ENCODE measurements around the gene B3GLCT.

The B3GLCT gene

GRCh38 chr13:31224963-31225559, 25.3 kb downstream of the B3GLCT start:
- Histone ChIP-seq H3K18ac (ENCODE audit: low read length) (no peak overlapping the region), H2AFZ (ENCODE audit: low read length) (no peak overlapping the region), H2BK120ac (ENCODE audit: low read depth, low read length) (no peak overlapping the region), H3K9me3 (replicated peaks in 1 of 2; ENCODE audit: control insufficient read depth in 2 of 2, insufficient read depth in 1 of 2, low read depth in 1 of 2, low read length in 2 of 2) (no peaks in the 10 kb centered on the region), H3K4ac (ENCODE audit: low read length) (no peak overlapping the region), H3K23ac (ENCODE audit: low read depth, low read length, poor library complexity) (no peak overlapping the region), H3K14ac (ENCODE audit: low read length) (no peak overlapping the region), H3K4me3 (ENCODE audit: low read length in 2 of 2) (no peak overlapping the region), H3K4me2 (ENCODE audit: insufficient read depth, low read length, poor library complexity, severe bottlenecking) (no peak overlapping the region), H3K36me3 (replicated peaks in 1 of 2; ENCODE audit: control insufficient read depth in 2 of 2, insufficient read depth in 2 of 2, low read length in 2 of 2) (peaks cover 0 to 3% of the 10 kb centered on the region in 2 donors), H3K27me3 (ENCODE audit: control insufficient read depth in 3 of 3, insufficient read depth in 3 of 3, low read depth in 1 of 3, low read length in 3 of 3) (no peaks in the 10 kb centered on the region), H3K9ac (ENCODE audit: low read depth, low read length, poor library complexity) (no peak overlapping the region), H2BK15ac (ENCODE audit: low read length) (no peak overlapping the region), H4K91ac (ENCODE audit: low read depth, low read length, poor library complexity) (no peak overlapping the region), H3K79me1 (ENCODE audit: low read depth, low read length) (no peaks in the 10 kb centered on the region), H2BK5ac (ENCODE audit: low read length) (no peak overlapping the region), H2BK12ac (ENCODE audit: low read length) (no peak overlapping the region), H3K27ac (replicated peaks; ENCODE audit: low read length) (no peak overlapping the region), H4K8ac (ENCODE audit: low read depth, low read length) (no peak overlapping the region), H2AK5ac (ENCODE audit: low read depth, low read length) (no peak overlapping the region), H3K4me1 (ENCODE audit: control insufficient read depth in 2 of 2, insufficient read depth in 1 of 2, low read depth in 1 of 2, low read length in 2 of 2) (peaks cover 0 to 9% of the 10 kb centered on the region in 2 donors)
- no peak for DNase-seq (ENCODE audit: low spot score)
- WGBS, 2 donors (ENCODE audit: extremely low coverage in 2 of 2, insufficient read length in 2 of 2, insufficient replicate concordance in 1 of 2), result no CpG with 5 or more reads among the region's 2 CpGs

DNA sequence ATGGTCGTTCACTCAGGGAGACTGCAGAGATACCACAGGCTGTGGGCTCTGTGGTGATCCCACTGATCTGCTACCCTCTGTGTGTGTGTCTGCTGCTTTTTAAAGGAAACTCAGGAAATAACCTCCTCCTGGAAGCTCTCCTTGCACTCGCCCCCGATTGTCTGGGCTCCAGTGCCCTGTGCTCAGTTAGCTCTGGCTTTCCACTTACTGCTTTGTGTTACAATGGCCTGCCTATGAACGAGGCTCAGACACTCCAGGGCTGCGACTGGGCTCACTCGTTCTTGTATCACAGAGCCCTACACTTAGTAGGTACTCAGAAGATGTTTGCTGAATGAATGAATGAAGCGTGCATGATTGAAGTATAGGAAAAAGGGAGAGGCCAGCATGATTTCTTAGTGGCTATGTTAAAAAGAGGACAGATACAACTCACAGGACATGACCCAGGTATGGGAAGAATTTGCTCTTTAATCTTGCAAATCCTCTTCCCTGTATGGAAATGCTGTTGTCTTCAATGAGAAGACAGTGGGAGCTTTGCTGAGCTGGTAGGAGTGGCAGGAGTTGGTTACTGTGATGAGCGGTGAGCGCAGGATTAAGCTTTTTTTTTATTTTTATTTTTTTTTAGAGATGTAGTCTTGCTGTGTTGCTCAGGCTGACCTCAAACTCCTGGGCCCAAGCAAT, 26.4 kb downstream of the B3GLCT start:
- H3K23ac ChIP-seq (ENCODE audit: low read depth, low read length, poor library complexity), result no peak overlapping the region
- no peak overlapping the region for H3K4ac ChIP-seq (ENCODE audit: low read length)
- no peak overlapping the region for H3K4me2 ChIP-seq (ENCODE audit: insufficient read depth, low read length, poor library complexity, severe bottlenecking)
- H3K27ac ChIP-seq (replicated peaks; ENCODE audit: low read length), result no peak overlapping the region
- H3K9ac ChIP-seq (ENCODE audit: low read depth, low read length, poor library complexity), result no peak overlapping the region
- DNase-seq (ENCODE audit: low spot score), result no peak
- no peak overlapping the region for H2BK5ac ChIP-seq (ENCODE audit: low read length)
- no CpG with 5 or more reads among the region's 9 CpGs for WGBS, 2 donors (ENCODE audit: extremely low coverage in 2 of 2, insufficient read length in 2 of 2, insufficient replicate concordance in 1 of 2)
- no peak overlapping the region for H2BK15ac ChIP-seq (ENCODE audit: low read length)
- H2BK12ac ChIP-seq (ENCODE audit: low read length), result no peak overlapping the region
- no peak overlapping the region for H2AFZ ChIP-seq (ENCODE audit: low read length)
- H4K8ac ChIP-seq (ENCODE audit: low read depth, low read length), result no peak overlapping the region
- no peak overlapping the region for H3K4me3 ChIP-seq (ENCODE audit: low read length in 2 of 2)
- H4K91ac ChIP-seq (ENCODE audit: low read depth, low read length, poor library complexity), result no peak overlapping the region
- H3K14ac ChIP-seq (ENCODE audit: low read length), result no peak overlapping the region
- peaks cover 0 to 3% of the 10 kb centered on the region in 2 donors for H3K36me3 ChIP-seq (replicated peaks in 1 of 2; ENCODE audit: control insufficient read depth in 2 of 2, insufficient read depth in 2 of 2, low read length in 2 of 2)
- H3K4me1 ChIP-seq (ENCODE audit: control insufficient read depth in 2 of 2, insufficient read depth in 1 of 2, low read depth in 1 of 2, low read length in 2 of 2), result peaks cover 0 to 9% of the 10 kb centered on the region in 2 donors
- H3K18ac ChIP-seq (ENCODE audit: low read length), result no peak overlapping the region
- H3K79me1 ChIP-seq (ENCODE audit: low read depth, low read length), result no peaks in the 10 kb centered on the region
- no peak overlapping the region for H2BK120ac ChIP-seq (ENCODE audit: low read depth, low read length)
- H3K9me3 ChIP-seq (replicated peaks in 1 of 2; ENCODE audit: control insufficient read depth in 2 of 2, insufficient read depth in 1 of 2, low read depth in 1 of 2, low read length in 2 of 2), result no peaks in the 10 kb centered on the region
- H3K27me3 ChIP-seq (ENCODE audit: control insufficient read depth in 3 of 3, insufficient read depth in 3 of 3, low read depth in 1 of 3, low read length in 3 of 3), result no peaks in the 10 kb centered on the region
- H2AK5ac ChIP-seq (ENCODE audit: low read depth, low read length), result no peak overlapping the region

GRCh38 chr13:31227063-31227462, 27.3 kb downstream of the B3GLCT start:
- Histone ChIP-seq H3K9ac (ENCODE audit: low read depth, low read length, poor library complexity) (no peak overlapping the region), H4K8ac (ENCODE audit: low read depth, low read length) (no peak overlapping the region), H3K27ac (replicated peaks; ENCODE audit: low read length) (no peak overlapping the region), H3K27me3 (ENCODE audit: control insufficient read depth in 3 of 3, insufficient read depth in 3 of 3, low read depth in 1 of 3, low read length in 3 of 3) (no peaks in the 10 kb centered on the region), H3K36me3 (replicated peaks in 1 of 2; ENCODE audit: control insufficient read depth in 2 of 2, insufficient read depth in 2 of 2, low read length in 2 of 2) (peaks cover 0 to 3% of the 10 kb centered on the region in 2 donors), H2BK12ac (ENCODE audit: low read length) (no peak overlapping the region), H3K14ac (ENCODE audit: low read length) (no peak overlapping the region), H3K4me2 (ENCODE audit: insufficient read depth, low read length, poor library complexity, severe bottlenecking) (no peak overlapping the region), H2AFZ (ENCODE audit: low read length) (no peak overlapping the region), H4K91ac (ENCODE audit: low read depth, low read length, poor library complexity) (no peak overlapping the region), H3K79me1 (ENCODE audit: low read depth, low read length) (no peaks in the 10 kb centered on the region), H2BK5ac (ENCODE audit: low read length) (no peak overlapping the region), H3K4me1 (ENCODE audit: control insufficient read depth in 2 of 2, insufficient read depth in 1 of 2, low read depth in 1 of 2, low read length in 2 of 2) (peaks cover 0 to 9% of the 10 kb centered on the region in 2 donors), H3K9me3 (replicated peaks in 1 of 2; ENCODE audit: control insufficient read depth in 2 of 2, insufficient read depth in 1 of 2, low read depth in 1 of 2, low read length in 2 of 2) (no peaks in the 10 kb centered on the region), H2BK120ac (ENCODE audit: low read depth, low read length) (no peak overlapping the region), H3K4me3 (ENCODE audit: low read length in 2 of 2) (no peak overlapping the region), H2AK5ac (ENCODE audit: low read depth, low read length) (no peak overlapping the region), H2BK15ac (ENCODE audit: low read length) (no peak overlapping the region), H3K23ac (ENCODE audit: low read depth, low read length, poor library complexity) (no peak overlapping the region), H3K18ac (ENCODE audit: low read length) (no peak overlapping the region), H3K4ac (ENCODE audit: low read length) (no peak overlapping the region)
- no peak for DNase-seq (ENCODE audit: low spot score)

DNA sequence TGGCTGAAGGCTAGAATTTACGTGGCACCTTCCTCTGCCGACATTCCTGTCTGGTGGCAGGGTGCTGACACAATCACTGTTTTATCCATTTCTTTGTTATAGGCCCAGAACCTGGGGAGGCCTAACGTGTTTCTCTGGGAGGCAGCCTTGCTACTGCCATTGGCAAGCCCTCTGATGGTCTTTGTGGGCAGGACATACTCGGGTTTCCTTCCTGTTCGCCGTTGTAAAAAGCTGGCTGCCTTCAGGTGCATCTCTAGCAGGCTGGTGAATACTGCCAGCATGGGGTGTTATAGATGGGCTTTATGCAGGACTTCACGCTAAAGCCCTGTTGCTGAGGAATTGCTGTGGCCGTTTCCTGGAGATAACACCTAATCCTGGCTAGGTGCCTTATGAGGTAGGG, 28.1 kb downstream of the B3GLCT start:
- H3K18ac ChIP-seq (ENCODE audit: low read length), result peak overlapping the region; percentile 34
- no peak overlapping the region for H3K27ac ChIP-seq (replicated peaks; ENCODE audit: low read length)
- no peaks in the 10 kb centered on the region for H3K9me3 ChIP-seq (replicated peaks in 1 of 2; ENCODE audit: control insufficient read depth in 2 of 2, insufficient read depth in 1 of 2, low read depth in 1 of 2, low read length in 2 of 2)
- H2AFZ ChIP-seq (ENCODE audit: low read length), result no peak overlapping the region
- no CpG with 5 or more reads among the region's 8 CpGs for WGBS, 2 donors (ENCODE audit: extremely low coverage in 2 of 2, insufficient read length in 2 of 2, insufficient replicate concordance in 1 of 2)
- no peak overlapping the region for H3K4ac ChIP-seq (ENCODE audit: low read length)
- H3K9ac ChIP-seq (ENCODE audit: low read depth, low read length, poor library complexity), result peak overlapping the region; percentile 63
- H4K91ac ChIP-seq (ENCODE audit: low read depth, low read length, poor library complexity), result no peak overlapping the region
- DNase-seq (ENCODE audit: low spot score), result no peak
- H3K4me1 ChIP-seq (ENCODE audit: control insufficient read depth in 2 of 2, insufficient read depth in 1 of 2, low read depth in 1 of 2, low read length in 2 of 2), result peaks cover 0 to 9% of the 10 kb centered on the region in 2 donors
- H2BK15ac ChIP-seq (ENCODE audit: low read length), result no peak overlapping the region
- no peak overlapping the region for H2BK12ac ChIP-seq (ENCODE audit: low read length)
- H4K8ac ChIP-seq (ENCODE audit: low read depth, low read length), result no peak overlapping the region
- H2BK120ac ChIP-seq (ENCODE audit: low read depth, low read length), result no peak overlapping the region
- no peak overlapping the region for H3K4me3 ChIP-seq (ENCODE audit: low read length in 2 of 2)
- no peaks in the 10 kb centered on the region for H3K27me3 ChIP-seq (ENCODE audit: control insufficient read depth in 3 of 3, insufficient read depth in 3 of 3, low read depth in 1 of 3, low read length in 3 of 3)
- H2AK5ac ChIP-seq (ENCODE audit: low read depth, low read length), result no peak overlapping the region
- no peaks in the 10 kb centered on the region for H3K79me1 ChIP-seq (ENCODE audit: low read depth, low read length)
- no peak overlapping the region for H2BK5ac ChIP-seq (ENCODE audit: low read length)
- H3K23ac ChIP-seq (ENCODE audit: low read depth, low read length, poor library complexity), result no peak overlapping the region
- no peak overlapping the region for H3K14ac ChIP-seq (ENCODE audit: low read length)
- H3K36me3 ChIP-seq (replicated peaks in 1 of 2; ENCODE audit: control insufficient read depth in 2 of 2, insufficient read depth in 2 of 2, low read length in 2 of 2), result peaks cover 0 to 6% of the 10 kb centered on the region in 2 donors
- H3K4me2 ChIP-seq (ENCODE audit: insufficient read depth, low read length, poor library complexity, severe bottlenecking), result no peak overlapping the region

Data from neuronal stem cell (in vitro differentiated cells).